Activated T-cell treated with anti-CD3 and anti-CD28 coated beads for 48 hours (primary cell): ENCODE results near the gene HIVEP3.

Experiments
- DNase-seq: peaks from one replicate; pipeline ENCODE4 v3.0.0-alpha.2; 2020; ENCODE audit warnings: low read depth

The HIVEP3 gene

GRCh38 chr1:41461790-41462679 is 456.7 kb downstream of the HIVEP3 start:
- DNase-seq = no peak

- DNase-seq = no peak
Measured at GRCh38 chr1:41456847-41457540, 461.7 kb downstream of the HIVEP3 start.
